GM23248 (cell line): ENCODE results near the gene ZNF93. TPM values are rescaled to one million over a fixed set of nuclear protein-coding genes. Genes with fewer than 3 reads are reported as not detected.

ENCODE experiments used
- DNase-seq: peaks from one replicate; pipeline ENCODE4 v3.0.0-alpha.2; 2015
- H2AFZ ChIP-seq: fragments of 200-600 bp; sonication (generic); 2 replicates; pipeline ENCODE4 v1.6.1; 2016; ENCODE audit warnings: antibody characterized with exemption
- H3F3A ChIP-seq: fragments of 200-600 bp; sonication (generic); 2 replicates; pipeline ENCODE4 v1.6.1; 2016; ENCODE audit warnings: mild to moderate bottlenecking, antibody characterized with exemption, mixed run types; ENCODE audit not compliant: insufficient read depth
- H3K27ac ChIP-seq: fragments of 200-600 bp; sonication (generic); 2 replicates; pipeline ENCODE4 v1.5.1; 2016; ENCODE audit warnings: mild to moderate bottlenecking
- H3K27me3 ChIP-seq: fragments of 200-600 bp; sonication (generic); replicated peaks from 2 replicates; pipeline ENCODE4 v1.6.1; 2016; ENCODE audit warnings: mild to moderate bottlenecking; ENCODE audit not compliant: insufficient read depth
- H3K36me3 ChIP-seq: fragments of 200-600 bp; sonication (generic); 2 replicates; pipeline ENCODE4 v1.6.1; 2016; ENCODE audit warnings: low read depth, mild to moderate bottlenecking
- H3K4me1 ChIP-seq: fragments of 200-600 bp; sonication (generic); 2 replicates; pipeline ENCODE4 v1.6.1; 2016; ENCODE audit warnings: mild to moderate bottlenecking; ENCODE audit not compliant: insufficient read depth
- H3K4me2 ChIP-seq: fragments of 200-600 bp; sonication (generic); one replicate; pipeline ENCODE4 v1.6.1; 2016; ENCODE audit warnings: mild to moderate bottlenecking; ENCODE audit not compliant: unreplicated experiment
- H3K4me3 ChIP-seq: fragments of 200-600 bp; sonication (generic); 2 replicates; pipeline ENCODE4 v1.5.1; 2016; ENCODE audit warnings: mild to moderate bottlenecking
- H3K79me2 ChIP-seq: fragments of 200-600 bp; sonication (generic); 2 replicates; pipeline ENCODE4 v1.6.1; 2016; ENCODE audit warnings: mild to moderate bottlenecking; ENCODE audit not compliant: insufficient read depth
- H3K9ac ChIP-seq: fragments of 200-600 bp; sonication (generic); 2 replicates; pipeline ENCODE4 v1.6.1; 2016; ENCODE audit warnings: mild to moderate bottlenecking
- H3K9me2 ChIP-seq: fragments of 200-600 bp; sonication (generic); 2 replicates; pipeline ENCODE4 v1.6.1; 2016; ENCODE audit warnings: mixed run types, mild to moderate bottlenecking, moderate library complexity; ENCODE audit not compliant: insufficient read depth
- H3K9me3 ChIP-seq: fragments of 200-600 bp; sonication (generic); one replicate; pipeline ENCODE4 v1.6.1; 2017; ENCODE audit warnings: low read depth
- H4K20me1 ChIP-seq: fragments of 200-600 bp; sonication (generic); 2 replicates; pipeline ENCODE4 v1.6.0; 2016; ENCODE audit not compliant: insufficient read depth
- EZH2 ChIP-seq: fragments of 200-600 bp; sonication (generic); IDR thresholded peaks from 2 replicates; pipeline ENCODE4 v1.6.1; 2018; ENCODE audit warnings: antibody characterized with exemption, mild to moderate bottlenecking; ENCODE audit not compliant: insufficient read depth, poor library complexity, severe bottlenecking
- EZH2phosphoT487 ChIP-seq: fragments of 200-600 bp; sonication (generic); IDR thresholded peaks from 2 replicates; pipeline ENCODE4 v1.6.1; 2018; ENCODE audit warnings: antibody characterized with exemption, moderate library complexity, mild to moderate bottlenecking, low read depth; ENCODE audit not compliant: insufficient read depth
- WGBS, 2 experiments: methylation state at CpG; one replicate each; pipeline ENCODE4 v1.1.6; 2015 to 2017; ENCODE audit warnings: low lambda C conversion rate in 2 of 2, low coverage in 1 of 2; ENCODE audit errors: missing lambda C conversion rate in 2 of 2; 5-methylcytosine and 5-hydroxymethylcytosine counted together
- in situ Hi-C: fragments of 300-500 bp; cut with MboI; formaldehyde crosslinking; loops from 2 replicates; pipeline ENCODE4 v1.15.0; 2020
- polyA plus RNA-seq: library from polyadenylated mRNA; unstranded; fragments of >200 nt; fragmentation: Nextera tagmentation; extraction: Ambion mirVana; gene quantifications from 2 replicates; pipeline ENCODE4 v1.2.1, GENCODE V29; 2016
- total RNA-seq: library from RNA; depleted of rRNA; stranded (reverse); fragments of >200 nt; shearing (Covaris generic); gene quantifications from 2 replicates; pipeline ENCODE4 v1.2.3, GENCODE V29; 2014; rRNA removed

ZNF93 gene
- total and polyA plus RNA-seq, 2 experiments from 2014 or later: 4.5 to 5.0 TPM

DNA sequence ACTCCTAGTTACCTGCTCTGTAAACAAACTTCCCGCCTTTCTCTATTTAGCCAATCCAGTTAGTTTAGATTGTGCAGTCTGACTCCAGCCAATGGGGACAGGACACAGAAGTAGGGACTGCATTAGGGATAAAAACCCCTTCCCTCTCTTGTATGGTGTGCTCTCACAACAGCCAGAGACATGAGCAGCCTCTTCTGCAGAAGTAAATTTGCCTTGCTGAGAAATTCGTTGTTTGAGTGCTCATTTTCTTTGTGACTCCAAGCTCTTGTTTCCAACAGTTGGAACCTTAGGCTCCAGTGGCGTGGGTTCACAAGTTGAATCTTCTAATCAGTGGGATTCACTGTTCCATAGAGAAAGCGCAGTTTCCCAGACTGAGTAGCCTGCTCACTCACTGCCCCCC, 66.1 kb downstream of the ZNF93 start:
- WGBS, 2 experiments: 10 to 25% methylated on average over 4 of the region's 4 CpGs
- in situ Hi-C loops: no loop called here
- Histone ChIP-seq H3K27ac (no peak overlapping the region), H3K36me3 (no peaks in the 10 kb centered on the region), H2AFZ (no peak overlapping the region), H4K20me1 (no peaks in the 10 kb centered on the region), H3K4me1 (no peaks in the 10 kb centered on the region), H3F3A (no peaks in the 10 kb centered on the region), H3K4me2 (no peak overlapping the region), H3K4me3 (no peak overlapping the region), H3K79me2 (no peaks in the 10 kb centered on the region), H3K9ac (no peak overlapping the region), H3K9me3 (peaks cover 4% of the 10 kb centered on the region), H3K27me3 (no peaks in the 10 kb centered on the region), H3K9me2 (no peaks in the 10 kb centered on the region)
- DNase-seq: no peak
- TF ChIP-seq EZH2phosphoT487 (no peak), EZH2 (no peak)

Other genes with a start within 250 kb of the ZNF93 start
- 86.6 and 101 TPM in 2 replicates for gene ATP13A1, start 237.3 kb upstream of the ZNF93 start, total RNA-seq
- 42.3 TPM in 2 replicates for gene ATP13A1, start 237.3 kb upstream of the ZNF93 start, polyA plus RNA-seq
- gene ZNF101, start 232.1 kb upstream of the ZNF93 start, total RNA-seq: 3.7 and 11.4 TPM in 2 replicates
- gene ZNF101, start 232.1 kb upstream of the ZNF93 start, polyA plus RNA-seq: 3.7 and 4.5 TPM in 2 replicates
- gene ZNF14, start 167.8 kb upstream of the ZNF93 start, total RNA-seq: 2.9 and 3.8 TPM in 2 replicates
- gene ZNF14, start 167.8 kb upstream of the ZNF93 start, polyA plus RNA-seq: 3.2 and 3.3 TPM in 2 replicates
- gene ZNF506, start 79.2 kb upstream of the ZNF93 start, total RNA-seq: 11.8 and 20.0 TPM in 2 replicates
- gene ZNF506, start 79.2 kb upstream of the ZNF93 start, polyA plus RNA-seq: 13.2 and 13.3 TPM in 2 replicates
- 2.0 and 2.1 TPM in 2 replicates for gene ZNF253, start 35.1 kb upstream of the ZNF93 start, total RNA-seq
- gene ZNF253, start 35.1 kb upstream of the ZNF93 start, polyA plus RNA-seq: 2.9 and 3.2 TPM in 2 replicates
- gene ZNF682, start 138.6 kb downstream of the ZNF93 start, total RNA-seq: 2.4 and 3.0 TPM in 2 replicates
- 3.8 and 4.9 TPM in 2 replicates for gene ZNF682, start 138.6 kb downstream of the ZNF93 start, polyA plus RNA-seq
- 1.8 and 3.0 TPM in 2 replicates for gene ZNF90, start 177.1 kb downstream of the ZNF93 start, total RNA-seq
- 0.96 and 1.6 TPM in 2 replicates for gene ZNF90, start 177.1 kb downstream of the ZNF93 start, polyA plus RNA-seq